GM23248 (cell line): ENCODE measurements around the gene NDUFAF5. TPM values are rescaled to one million over a fixed set of nuclear protein-coding genes. Genes with fewer than 3 reads are reported as not detected.
"Not testable (repeated sequence)": the region's sequence is repeated elsewhere in the genome, so short reads cannot be mapped to it uniquely, and the experiment has no call there.

Experiments
- DNase-seq: peaks from one replicate; pipeline ENCODE4 v3.0.0-alpha.2; 2015
- H2AFZ ChIP-seq: fragments of 200-600 bp; sonication (generic); 2 replicates; pipeline ENCODE4 v1.6.1; 2016; ENCODE audit warnings: antibody characterized with exemption
- H3F3A ChIP-seq: fragments of 200-600 bp; sonication (generic); 2 replicates; pipeline ENCODE4 v1.6.1; 2016; ENCODE audit warnings: mild to moderate bottlenecking, antibody characterized with exemption, mixed run types; ENCODE audit not compliant: insufficient read depth
- H3K27ac ChIP-seq: fragments of 200-600 bp; sonication (generic); 2 replicates; pipeline ENCODE4 v1.5.1; 2016; ENCODE audit warnings: mild to moderate bottlenecking
- H3K27me3 ChIP-seq: fragments of 200-600 bp; sonication (generic); replicated peaks from 2 replicates; pipeline ENCODE4 v1.6.1; 2016; ENCODE audit warnings: mild to moderate bottlenecking; ENCODE audit not compliant: insufficient read depth
- H3K36me3 ChIP-seq: fragments of 200-600 bp; sonication (generic); 2 replicates; pipeline ENCODE4 v1.6.1; 2016; ENCODE audit warnings: low read depth, mild to moderate bottlenecking
- H3K4me1 ChIP-seq: fragments of 200-600 bp; sonication (generic); 2 replicates; pipeline ENCODE4 v1.6.1; 2016; ENCODE audit warnings: mild to moderate bottlenecking; ENCODE audit not compliant: insufficient read depth
- H3K4me2 ChIP-seq: fragments of 200-600 bp; sonication (generic); one replicate; pipeline ENCODE4 v1.6.1; 2016; ENCODE audit warnings: mild to moderate bottlenecking; ENCODE audit not compliant: unreplicated experiment
- H3K4me3 ChIP-seq: fragments of 200-600 bp; sonication (generic); 2 replicates; pipeline ENCODE4 v1.5.1; 2016; ENCODE audit warnings: mild to moderate bottlenecking
- H3K79me2 ChIP-seq: fragments of 200-600 bp; sonication (generic); 2 replicates; pipeline ENCODE4 v1.6.1; 2016; ENCODE audit warnings: mild to moderate bottlenecking; ENCODE audit not compliant: insufficient read depth
- H3K9ac ChIP-seq: fragments of 200-600 bp; sonication (generic); 2 replicates; pipeline ENCODE4 v1.6.1; 2016; ENCODE audit warnings: mild to moderate bottlenecking
- H3K9me2 ChIP-seq: fragments of 200-600 bp; sonication (generic); 2 replicates; pipeline ENCODE4 v1.6.1; 2016; ENCODE audit warnings: mixed run types, mild to moderate bottlenecking, moderate library complexity; ENCODE audit not compliant: insufficient read depth
- H3K9me3 ChIP-seq: fragments of 200-600 bp; sonication (generic); one replicate; pipeline ENCODE4 v1.6.1; 2017; ENCODE audit warnings: low read depth
- H4K20me1 ChIP-seq: fragments of 200-600 bp; sonication (generic); 2 replicates; pipeline ENCODE4 v1.6.0; 2016; ENCODE audit not compliant: insufficient read depth
- EZH2 ChIP-seq: fragments of 200-600 bp; sonication (generic); IDR thresholded peaks from 2 replicates; pipeline ENCODE4 v1.6.1; 2018; ENCODE audit warnings: antibody characterized with exemption, mild to moderate bottlenecking; ENCODE audit not compliant: insufficient read depth, poor library complexity, severe bottlenecking
- EZH2phosphoT487 ChIP-seq: fragments of 200-600 bp; sonication (generic); IDR thresholded peaks from 2 replicates; pipeline ENCODE4 v1.6.1; 2018; ENCODE audit warnings: antibody characterized with exemption, moderate library complexity, mild to moderate bottlenecking, low read depth; ENCODE audit not compliant: insufficient read depth
- WGBS, 2 experiments: methylation state at CpG; one replicate each; pipeline ENCODE4 v1.1.6; 2015 to 2017; ENCODE audit warnings: low lambda C conversion rate in 2 of 2, low coverage in 1 of 2; ENCODE audit errors: missing lambda C conversion rate in 2 of 2; 5-methylcytosine and 5-hydroxymethylcytosine counted together
- in situ Hi-C: fragments of 300-500 bp; cut with MboI; formaldehyde crosslinking; loops from 2 replicates; pipeline ENCODE4 v1.15.0; 2020
- polyA plus RNA-seq: library from polyadenylated mRNA; unstranded; fragments of >200 nt; fragmentation: Nextera tagmentation; extraction: Ambion mirVana; gene quantifications from 2 replicates; pipeline ENCODE4 v1.2.1, GENCODE V29; 2016
- total RNA-seq: library from RNA; depleted of rRNA; stranded (reverse); fragments of >200 nt; shearing (Covaris generic); gene quantifications from 2 replicates; pipeline ENCODE4 v1.2.3, GENCODE V29; 2014

Gene NDUFAF5
- total and polyA plus RNA-seq, 2 experiments from 2014 or later, result 5.3 to 16.2 TPM

DNA sequence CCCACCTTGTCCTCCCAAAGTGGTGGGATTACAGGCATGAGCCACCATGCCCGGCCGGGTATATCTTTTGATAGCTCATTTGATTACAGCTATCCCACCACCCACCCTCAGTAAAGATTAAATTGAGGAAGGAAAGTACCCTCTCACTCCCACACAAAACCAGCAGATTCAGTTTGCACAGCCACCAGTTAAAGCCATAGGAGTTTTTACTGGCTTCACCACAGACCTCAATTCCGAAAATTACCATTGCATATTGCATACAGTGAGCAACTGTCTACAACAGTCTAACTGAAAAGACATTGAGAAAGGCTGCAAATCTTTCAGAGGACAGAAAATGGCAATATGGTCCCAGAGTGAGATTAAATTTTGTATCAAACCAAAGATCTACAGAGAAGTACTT is 35.0 kb upstream of the NDUFAF5 start:
- H3K9me3 ChIP-seq, result no peaks in the 10 kb centered on the region
- no peaks in the 10 kb centered on the region for H4K20me1 ChIP-seq
- TF ChIP-seq EZH2, result no peak
- TF ChIP-seq EZH2phosphoT487, result no peak
- DNase-seq, result no peak
- H3K4me2 ChIP-seq, result no peak overlapping the region
- in situ Hi-C loops, result no loop called here
- H2AFZ ChIP-seq, result no peak overlapping the region
- H3K4me3 ChIP-seq, result no peak overlapping the region
- no peaks in the 10 kb centered on the region for H3K79me2 ChIP-seq
- no peaks in the 10 kb centered on the region for H3K9me2 ChIP-seq
- no peaks in the 10 kb centered on the region for H3K4me1 ChIP-seq
- WGBS, 2 experiments, result 97 to 100% methylated on average over 3 of the region's 3 CpGs
- H3K36me3 ChIP-seq, result peaks cover 14% of the 10 kb centered on the region
- H3K9ac ChIP-seq, result no peak overlapping the region
- H3K27me3 ChIP-seq, result no peaks in the 10 kb centered on the region
- H3F3A ChIP-seq, result 0 out of 2 replicates have a peak, but pooled peaks cover under 1% of the 10 kb centered on the region
- no peak overlapping the region for H3K27ac ChIP-seq

DNA sequence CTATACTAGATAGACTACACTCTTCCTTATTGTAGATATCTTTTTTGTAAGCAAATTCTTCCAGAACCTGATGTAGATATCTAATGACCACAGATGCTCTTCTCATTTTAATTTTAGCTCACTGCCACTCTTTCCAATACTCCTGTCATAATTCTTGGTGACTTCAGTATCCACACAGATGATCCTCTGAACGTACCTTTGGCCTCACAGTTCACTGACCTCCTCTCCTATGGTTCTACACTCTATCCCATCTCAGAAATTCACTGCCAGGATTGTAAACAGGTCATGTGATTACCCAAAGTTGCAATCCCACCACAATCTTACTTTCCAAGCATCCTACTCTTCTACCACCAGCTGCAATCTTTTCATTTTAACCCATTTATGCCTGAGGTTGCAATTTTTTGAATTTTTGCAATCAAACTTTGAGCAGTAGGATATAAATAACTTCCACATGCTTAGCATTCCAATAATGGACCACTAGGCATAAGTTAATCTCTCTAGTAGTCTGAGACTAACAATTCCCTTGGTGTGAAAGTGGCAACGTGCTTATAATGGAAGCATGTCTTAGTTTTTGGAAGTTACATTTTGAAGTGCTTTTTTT is 31.3 kb upstream of the NDUFAF5 start:
- no peaks in the 10 kb centered on the region for H3K4me1 ChIP-seq
- no peaks in the 10 kb centered on the region for H3K9me3 ChIP-seq
- no peak for DNase-seq
- no peaks in the 10 kb centered on the region for H3F3A ChIP-seq
- WGBS, 2 experiments, result 97 to 100% methylated on average over 2 of the region's 2 CpGs
- H3K9ac ChIP-seq, result no peak overlapping the region
- H3K79me2 ChIP-seq, result no peaks in the 10 kb centered on the region
- H3K36me3 ChIP-seq, result peaks cover 29% of the 10 kb centered on the region
- TF ChIP-seq EZH2, result no peak
- TF ChIP-seq EZH2phosphoT487, result no peak
- no peak overlapping the region for H3K4me2 ChIP-seq
- no peaks in the 10 kb centered on the region for H3K9me2 ChIP-seq
- in situ Hi-C loops, result no loop called here
- no peaks in the 10 kb centered on the region for H3K27me3 ChIP-seq
- H2AFZ ChIP-seq, result no peak overlapping the region
- H3K27ac ChIP-seq, result no peak overlapping the region
- no peaks in the 10 kb centered on the region for H4K20me1 ChIP-seq
- H3K4me3 ChIP-seq, result no peak overlapping the region

DNA sequence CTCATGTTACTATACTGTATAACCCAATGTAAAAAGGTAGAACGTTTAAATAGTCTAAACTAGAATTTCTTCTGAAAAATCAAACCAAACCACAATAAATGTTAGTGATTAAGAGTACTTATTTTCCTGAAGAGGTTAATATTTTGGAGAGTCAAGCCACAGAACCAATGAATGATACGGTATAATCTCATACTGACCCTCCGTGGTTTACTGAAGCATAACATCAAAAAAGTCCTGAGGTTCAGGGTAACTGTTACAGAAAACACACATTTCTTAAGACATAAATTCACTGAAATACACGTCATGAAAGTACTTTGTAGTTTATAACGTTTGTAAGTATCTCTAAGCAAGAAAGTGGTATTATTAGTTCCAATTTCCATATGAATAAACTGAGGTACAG is 29.0 kb upstream of the NDUFAF5 start:
- peaks cover 36% of the 10 kb centered on the region for H3K36me3 ChIP-seq
- no peaks in the 10 kb centered on the region for H3F3A ChIP-seq
- no peaks in the 10 kb centered on the region for H3K9me2 ChIP-seq
- H3K27me3 ChIP-seq, result no peaks in the 10 kb centered on the region
- H3K4me2 ChIP-seq, result no peak overlapping the region
- 63 to 65% methylated on average over 5 of the region's 5 CpGs for WGBS, 2 experiments
- no peak overlapping the region for H3K27ac ChIP-seq
- H3K4me3 ChIP-seq, result no peak overlapping the region
- H3K4me1 ChIP-seq, result no peaks in the 10 kb centered on the region
- in situ Hi-C loops, result no loop called here
- DNase-seq, result no peak
- H3K79me2 ChIP-seq, result no peaks in the 10 kb centered on the region
- H3K9ac ChIP-seq, result no peak overlapping the region
- H2AFZ ChIP-seq, result no peak overlapping the region
- TF ChIP-seq EZH2 (no peak), EZH2phosphoT487 (no peak)
- no peaks in the 10 kb centered on the region for H3K9me3 ChIP-seq
- H4K20me1 ChIP-seq, result no peaks in the 10 kb centered on the region

DNA sequence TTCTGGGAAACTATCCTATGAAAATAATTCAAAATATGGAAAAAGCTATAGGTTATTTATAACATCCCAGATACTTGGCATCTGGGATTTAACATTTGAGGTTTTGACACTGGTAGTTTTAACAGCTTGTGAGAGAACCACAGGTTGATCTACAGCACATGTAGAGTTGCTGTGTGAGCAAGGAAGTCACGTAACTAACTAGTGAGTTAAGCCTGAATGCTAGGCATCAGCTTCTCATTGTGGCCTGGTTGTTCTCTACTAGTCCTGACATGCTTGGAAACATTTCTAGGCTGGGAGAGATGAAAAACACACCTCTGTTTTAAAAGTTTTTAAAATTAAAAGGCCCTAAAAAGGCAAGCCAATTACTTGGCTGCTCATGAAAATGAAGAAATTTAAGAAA is 28.3 kb upstream of the NDUFAF5 start:
- WGBS, 2 experiments, result 100% methylated on average over 1 of the region's 1 CpG
- Histone ChIP-seq H3K9me2 (no peaks in the 10 kb centered on the region), H3K4me3 (no peak overlapping the region), H3K4me1 (no peaks in the 10 kb centered on the region), H3F3A (no peaks in the 10 kb centered on the region), H3K9ac (no peak overlapping the region), H2AFZ (no peak overlapping the region), H3K4me2 (no peak overlapping the region), H3K9me3 (no peaks in the 10 kb centered on the region), H3K27ac (no peak overlapping the region), H3K27me3 (no peaks in the 10 kb centered on the region), H4K20me1 (no peaks in the 10 kb centered on the region), H3K36me3 (peaks cover 37% of the 10 kb centered on the region), H3K79me2 (no peaks in the 10 kb centered on the region)
- TF ChIP-seq EZH2 (no peak), EZH2phosphoT487 (no peak)
- in situ Hi-C loops, result no loop called here
- DNase-seq, result no peak

DNA sequence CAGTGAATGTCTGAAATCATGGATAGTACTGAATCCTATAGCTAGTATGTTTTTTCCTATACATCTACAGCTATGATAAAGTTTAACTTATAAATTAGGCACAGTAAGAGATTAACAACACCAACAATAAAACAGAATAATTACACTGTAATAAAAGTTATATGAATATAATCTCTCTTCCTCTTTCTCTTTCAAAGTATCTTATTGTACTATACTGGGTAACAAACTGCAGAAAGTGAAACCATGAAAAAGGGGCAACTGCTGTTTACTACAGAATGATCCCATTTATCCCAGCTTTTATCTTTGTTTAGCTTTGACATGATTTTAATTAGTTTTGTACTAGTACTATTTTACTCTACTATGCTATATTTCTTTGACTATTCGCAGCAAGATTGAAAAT is 25.9 kb upstream of the NDUFAF5 start:
- Histone ChIP-seq H3F3A (no peaks in the 10 kb centered on the region), H3K27ac (no peak overlapping the region), H3K36me3 (peaks cover 40% of the 10 kb centered on the region), H3K4me3 (no peak overlapping the region), H3K9me2 (no peaks in the 10 kb centered on the region), H3K27me3 (no peaks in the 10 kb centered on the region), H3K4me1 (no peaks in the 10 kb centered on the region), H3K79me2 (no peaks in the 10 kb centered on the region), H3K9me3 (no peaks in the 10 kb centered on the region), H2AFZ (no peak overlapping the region), H3K4me2 (no peak overlapping the region), H4K20me1 (no peaks in the 10 kb centered on the region), H3K9ac (no peak overlapping the region)
- 94 to 100% methylated on average over 1 of the region's 1 CpG for WGBS, 2 experiments
- no peak for TF ChIP-seq EZH2phosphoT487
- no peak for TF ChIP-seq EZH2
- DNase-seq, result no peak
- in situ Hi-C loops, result no loop called here

DNA sequence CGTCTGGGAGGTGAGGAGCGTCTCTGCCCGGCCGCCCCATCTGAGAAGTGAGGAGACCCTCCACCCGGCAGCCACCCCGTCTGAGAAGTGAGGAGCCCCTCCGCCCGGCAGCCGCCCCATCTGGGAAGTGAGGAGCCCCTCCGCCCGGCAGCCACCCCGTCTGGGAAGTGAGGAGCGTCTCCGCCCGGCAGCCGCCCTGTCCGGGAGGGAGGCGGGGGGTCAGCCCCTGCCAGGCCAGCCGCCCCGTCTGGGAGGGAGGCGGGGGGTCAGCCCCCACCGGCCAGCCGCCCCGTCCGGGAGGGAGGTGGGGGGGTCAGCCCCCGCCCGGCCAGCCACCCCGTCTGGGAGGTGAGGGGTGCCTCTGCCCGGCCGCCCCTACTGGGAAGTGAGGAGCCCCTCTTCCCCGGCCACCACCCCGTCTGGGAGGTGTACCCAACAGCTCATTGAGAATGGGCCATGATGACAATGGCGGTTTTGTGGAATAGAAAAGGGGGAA is 24.3 kb upstream of the NDUFAF5 start:
- H4K20me1 ChIP-seq, H3K27ac ChIP-seq, H3K79me2 ChIP-seq, H3K4me1 ChIP-seq, H2AFZ ChIP-seq, H3K9me3 ChIP-seq, H3K9ac ChIP-seq, H3K9me2 ChIP-seq, H3K27me3 ChIP-seq, H3F3A ChIP-seq, in situ Hi-C loops, DNase-seq, H3K4me2 ChIP-seq, H3K4me3 ChIP-seq: not testable (repeated sequence)
- 96% methylated on average over 32 of the region's 33 CpGs; no CpG with 5 or more reads in 1 of the 2 experiments for WGBS, 2 experiments
- H3K36me3 ChIP-seq, result peaks cover 47% of the 10 kb centered on the region
